SK-N-SH treated with all-trans-retinoic acid at 6 μM for 48 hours (cell line): ENCODE data around the gene STYK1.

Experiments used
- ATAC-seq: fragments of 200-7000 bp; cut with Tn5 transposase; 3 replicates; pipeline ENCODE4 v1.9.1; 2020; ENCODE audit warnings: mild to moderate bottlenecking, moderate library complexity
- ARNTL ChIP-seq: fragments of 450-650 bp; formaldehyde crosslinking; IDR thresholded peaks from 2 replicates; pipeline ENCODE4 v1.5.0; 2020; ENCODE audit warnings: low read depth, mild to moderate bottlenecking, moderate library complexity, borderline replicate concordance
- BACH2 ChIP-seq: fragments of 250-450 bp; sonication (Bioruptor Pico); IDR thresholded peaks from 2 replicates; pipeline ENCODE4 v1.9.0; 2021; ENCODE audit warnings: mild to moderate bottlenecking, borderline replicate concordance
- CSDC2 ChIP-seq: fragments of 250-450 bp; sonication (Bioruptor Pico); IDR thresholded peaks from 2 replicates; pipeline ENCODE4 v1.5.0; 2020; ENCODE audit warnings: mild to moderate bottlenecking, moderate library complexity
- ESRRG ChIP-seq: fragments of 250-450 bp; sonication (Bioruptor Pico); IDR thresholded peaks from 2 replicates; pipeline ENCODE4 v1.6.1; 2021; ENCODE audit warnings: mild to moderate bottlenecking
- GLIS3 ChIP-seq: fragments of 250-450 bp; sonication (Bioruptor Pico); IDR thresholded peaks from 2 replicates; pipeline ENCODE4 v1.5.0; 2020; ENCODE audit warnings: mild to moderate bottlenecking, moderate library complexity
- ISL1 ChIP-seq: fragments of 250-450 bp; sonication (Bioruptor Pico); IDR thresholded peaks from 2 replicates; pipeline ENCODE4 v2.1.2; 2022; ENCODE audit warnings: mild to moderate bottlenecking, moderate library complexity
- OSR1 ChIP-seq: fragments of 250-450 bp; sonication (Bioruptor Pico); IDR thresholded peaks from 2 replicates; pipeline ENCODE4 v1.8.0; 2022; ENCODE audit warnings: moderate library complexity, mild to moderate bottlenecking, inconsistent platforms
- PPARA ChIP-seq: fragments of 250-450 bp; sonication (Bioruptor Pico); IDR thresholded peaks from 2 replicates; pipeline ENCODE4 v1.5.0; 2020; ENCODE audit warnings: mild to moderate bottlenecking, borderline replicate concordance
- RARB ChIP-seq: fragments of 250-450 bp; sonication (Bioruptor Pico); IDR thresholded peaks from 2 replicates; pipeline ENCODE4 v1.8.0; 2021; ENCODE audit warnings: mild to moderate bottlenecking, moderate library complexity
- SNAI2 ChIP-seq: fragments of 250-450 bp; sonication (Bioruptor Pico); IDR thresholded peaks from 2 replicates; pipeline ENCODE4 v1.5.0; 2020; ENCODE audit warnings: mild to moderate bottlenecking, moderate library complexity
- TCF4 ChIP-seq: fragments of 250-450 bp; sonication (Bioruptor Pico); IDR thresholded peaks from 2 replicates; pipeline ENCODE4 v1.8.0; 2021; ENCODE audit warnings: mild to moderate bottlenecking, moderate library complexity, borderline replicate concordance
- TOX ChIP-seq: fragments of 250-450 bp; sonication (Bioruptor Pico); IDR thresholded peaks from 2 replicates; pipeline ENCODE4 v1.8.0; 2021; ENCODE audit warnings: mild to moderate bottlenecking, moderate library complexity, borderline replicate concordance
- ZC3H10 ChIP-seq: fragments of 250-450 bp; sonication (Bioruptor Pico); IDR thresholded peaks from 2 replicates; pipeline ENCODE4 v1.5.1; 2021; ENCODE audit warnings: mild to moderate bottlenecking, moderate library complexity
- ZFP3 ChIP-seq: fragments of 250-450 bp; sonication (Bioruptor Pico); IDR thresholded peaks from 2 replicates; pipeline ENCODE4 v1.5.0; 2020; ENCODE audit warnings: mild to moderate bottlenecking, moderate library complexity
- ZFP30 ChIP-seq: fragments of 450-650 bp; formaldehyde crosslinking; IDR thresholded peaks from 2 replicates; pipeline ENCODE4 v1.5.0; 2022; ENCODE audit warnings: mild to moderate bottlenecking, moderate library complexity
- ZNF565 ChIP-seq: fragments of 450-650 bp; formaldehyde crosslinking; conservative IDR thresholded peaks from 2 replicates; pipeline ENCODE4 v1.5.0; 2020; ENCODE audit warnings: low read depth, mild to moderate bottlenecking, moderate library complexity
- ZNF70 ChIP-seq: fragments of 450-650 bp; formaldehyde crosslinking; IDR thresholded peaks from 2 replicates; pipeline ENCODE4 v1.5.0; 2020; ENCODE audit warnings: mild to moderate bottlenecking, moderate library complexity
- ZNF8 ChIP-seq: fragments of 450-650 bp; formaldehyde crosslinking; IDR thresholded peaks from 2 replicates; pipeline ENCODE4 v1.5.0; 2020; ENCODE audit warnings: mild to moderate bottlenecking, moderate library complexity
- TF ChIP-seq, protein P1 (sequence below): fragments of 250-450 bp; sonication (Bioruptor Pico); IDR thresholded peaks from 2 replicates; pipeline ENCODE4 v1.8.0; 2021; ENCODE audit warnings: low read depth, mild to moderate bottlenecking, moderate library complexity, borderline replicate concordance
- TF ChIP-seq, protein P2 (sequence below): fragments of 250-450 bp; sonication (Bioruptor Pico); IDR thresholded peaks from 2 replicates; pipeline ENCODE4 v1.5.1; 2021; ENCODE audit warnings: mild to moderate bottlenecking, moderate library complexity
- TF ChIP-seq, protein P3 (sequence below): fragments of 250-450 bp; sonication (Bioruptor Pico); IDR thresholded peaks from 2 replicates; pipeline ENCODE4 v1.8.0; 2020; ENCODE audit warnings: mild to moderate bottlenecking, moderate library complexity, borderline replicate concordance
- TF ChIP-seq, protein P4 (sequence below): fragments of 250-450 bp; sonication (Bioruptor Pico); IDR thresholded peaks from 2 replicates; pipeline ENCODE4 v1.5.0; 2020; ENCODE audit warnings: mild to moderate bottlenecking, moderate library complexity
- TF ChIP-seq, protein P5 (sequence below): fragments of 250-450 bp; sonication (Bioruptor Pico); IDR thresholded peaks from 2 replicates; pipeline ENCODE4 v1.5.1; 2020; ENCODE audit warnings: low read depth, mild to moderate bottlenecking, moderate library complexity

Gene STYK1

DNA sequence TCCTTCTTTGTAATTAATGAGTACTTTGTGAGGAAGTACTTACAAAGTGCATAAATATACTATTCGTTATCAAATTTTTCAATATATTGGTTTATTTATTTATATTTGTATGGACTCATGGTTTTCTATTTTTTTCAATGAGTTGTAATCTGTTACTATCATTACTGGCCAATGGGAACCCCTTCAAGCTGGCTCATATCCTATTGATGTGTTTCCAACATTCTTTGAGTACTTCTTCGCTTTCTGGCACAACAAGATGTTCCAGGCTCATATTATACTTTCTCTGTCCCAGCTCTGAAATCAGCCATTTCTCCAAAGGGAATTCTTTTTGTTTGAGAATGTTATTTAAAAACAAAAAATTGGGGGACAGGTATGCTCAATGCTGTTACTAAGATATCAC is 31.8 kb upstream of the STYK1 start:
- ATAC-seq = no peak
- TF ChIP-seq, protein P1, sequence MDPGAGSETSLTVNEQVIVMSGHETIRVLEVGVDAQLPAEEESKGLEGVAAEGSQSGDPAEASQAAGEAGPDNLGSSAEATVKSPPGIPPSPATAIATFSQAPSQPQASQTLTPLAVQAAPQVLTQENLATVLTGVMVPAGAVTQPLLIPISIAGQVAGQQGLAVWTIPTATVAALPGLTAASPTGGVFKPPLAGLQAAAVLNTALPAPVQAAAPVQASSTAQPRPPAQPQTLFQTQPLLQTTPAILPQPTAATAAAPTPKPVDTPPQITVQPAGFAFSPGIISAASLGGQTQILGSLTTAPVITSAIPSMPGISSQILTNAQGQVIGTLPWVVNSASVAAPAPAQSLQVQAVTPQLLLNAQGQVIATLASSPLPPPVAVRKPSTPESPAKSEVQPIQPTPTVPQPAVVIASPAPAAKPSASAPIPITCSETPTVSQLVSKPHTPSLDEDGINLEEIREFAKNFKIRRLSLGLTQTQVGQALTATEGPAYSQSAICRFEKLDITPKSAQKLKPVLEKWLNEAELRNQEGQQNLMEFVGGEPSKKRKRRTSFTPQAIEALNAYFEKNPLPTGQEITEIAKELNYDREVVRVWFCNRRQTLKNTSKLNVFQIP = no peak
- TF ChIP-seq BACH2 (CRISPR knock-in tag) (no peak), SNAI2 (CRISPR knock-in tag) (no peak), GLIS3 (no peak), ZFP3 (CRISPR knock-in tag) (no peak), TCF4 (CRISPR knock-in tag) (no peak), ISL1 (CRISPR knock-in tag) (no peak), ZNF70 (CRISPR knock-in tag) (no peak), TOX (CRISPR knock-in tag) (no peak), ESRRG (CRISPR knock-in tag) (no peak), OSR1 (CRISPR knock-in tag) (no peak), CSDC2 (CRISPR knock-in tag) (no peak)
- TF ChIP-seq, protein P2, sequence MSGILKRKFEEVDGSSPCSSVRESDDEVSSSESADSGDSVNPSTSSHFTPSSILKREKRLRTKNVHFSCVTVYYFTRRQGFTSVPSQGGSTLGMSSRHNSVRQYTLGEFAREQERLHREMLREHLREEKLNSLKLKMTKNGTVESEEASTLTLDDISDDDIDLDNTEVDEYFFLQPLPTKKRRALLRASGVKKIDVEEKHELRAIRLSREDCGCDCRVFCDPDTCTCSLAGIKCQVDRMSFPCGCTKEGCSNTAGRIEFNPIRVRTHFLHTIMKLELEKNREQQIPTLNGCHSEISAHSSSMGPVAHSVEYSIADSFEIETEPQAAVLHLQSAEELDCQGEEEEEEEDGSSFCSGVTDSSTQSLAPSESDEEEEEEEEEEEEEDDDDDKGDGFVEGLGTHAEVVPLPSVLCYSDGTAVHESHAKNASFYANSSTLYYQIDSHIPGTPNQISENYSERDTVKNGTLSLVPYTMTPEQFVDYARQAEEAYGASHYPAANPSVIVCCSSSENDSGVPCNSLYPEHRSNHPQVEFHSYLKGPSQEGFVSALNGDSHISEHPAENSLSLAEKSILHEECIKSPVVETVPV (CRISPR knock-in tag) = no peak
- TF ChIP-seq, protein P3, sequence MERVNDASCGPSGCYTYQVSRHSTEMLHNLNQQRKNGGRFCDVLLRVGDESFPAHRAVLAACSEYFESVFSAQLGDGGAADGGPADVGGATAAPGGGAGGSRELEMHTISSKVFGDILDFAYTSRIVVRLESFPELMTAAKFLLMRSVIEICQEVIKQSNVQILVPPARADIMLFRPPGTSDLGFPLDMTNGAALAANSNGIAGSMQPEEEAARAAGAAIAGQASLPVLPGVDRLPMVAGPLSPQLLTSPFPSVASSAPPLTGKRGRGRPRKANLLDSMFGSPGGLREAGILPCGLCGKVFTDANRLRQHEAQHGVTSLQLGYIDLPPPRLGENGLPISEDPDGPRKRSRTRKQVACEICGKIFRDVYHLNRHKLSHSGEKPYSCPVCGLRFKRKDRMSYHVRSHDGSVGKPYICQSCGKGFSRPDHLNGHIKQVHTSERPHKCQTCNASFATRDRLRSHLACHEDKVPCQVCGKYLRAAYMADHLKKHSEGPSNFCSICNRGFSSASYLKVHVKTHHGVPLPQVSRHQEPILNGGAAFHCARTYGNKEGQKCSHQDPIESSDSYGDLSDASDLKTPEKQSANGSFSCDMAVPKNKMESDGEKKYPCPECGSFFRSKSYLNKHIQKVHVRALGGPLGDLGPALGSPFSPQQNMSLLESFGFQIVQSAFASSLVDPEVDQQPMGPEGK (CRISPR knock-in tag) = no peak
- TF ChIP-seq, protein P4, sequence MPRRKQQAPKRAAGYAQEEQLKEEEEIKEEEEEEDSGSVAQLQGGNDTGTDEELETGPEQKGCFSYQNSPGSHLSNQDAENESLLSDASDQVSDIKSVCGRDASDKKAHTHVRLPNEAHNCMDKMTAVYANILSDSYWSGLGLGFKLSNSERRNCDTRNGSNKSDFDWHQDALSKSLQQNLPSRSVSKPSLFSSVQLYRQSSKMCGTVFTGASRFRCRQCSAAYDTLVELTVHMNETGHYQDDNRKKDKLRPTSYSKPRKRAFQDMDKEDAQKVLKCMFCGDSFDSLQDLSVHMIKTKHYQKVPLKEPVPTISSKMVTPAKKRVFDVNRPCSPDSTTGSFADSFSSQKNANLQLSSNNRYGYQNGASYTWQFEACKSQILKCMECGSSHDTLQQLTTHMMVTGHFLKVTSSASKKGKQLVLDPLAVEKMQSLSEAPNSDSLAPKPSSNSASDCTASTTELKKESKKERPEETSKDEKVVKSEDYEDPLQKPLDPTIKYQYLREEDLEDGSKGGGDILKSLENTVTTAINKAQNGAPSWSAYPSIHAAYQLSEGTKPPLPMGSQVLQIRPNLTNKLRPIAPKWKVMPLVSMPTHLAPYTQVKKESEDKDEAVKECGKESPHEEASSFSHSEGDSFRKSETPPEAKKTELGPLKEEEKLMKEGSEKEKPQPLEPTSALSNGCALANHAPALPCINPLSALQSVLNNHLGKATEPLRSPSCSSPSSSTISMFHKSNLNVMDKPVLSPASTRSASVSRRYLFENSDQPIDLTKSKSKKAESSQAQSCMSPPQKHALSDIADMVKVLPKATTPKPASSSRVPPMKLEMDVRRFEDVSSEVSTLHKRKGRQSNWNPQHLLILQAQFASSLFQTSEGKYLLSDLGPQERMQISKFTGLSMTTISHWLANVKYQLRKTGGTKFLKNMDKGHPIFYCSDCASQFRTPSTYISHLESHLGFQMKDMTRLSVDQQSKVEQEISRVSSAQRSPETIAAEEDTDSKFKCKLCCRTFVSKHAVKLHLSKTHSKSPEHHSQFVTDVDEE (CRISPR knock-in tag) = no peak

DNA sequence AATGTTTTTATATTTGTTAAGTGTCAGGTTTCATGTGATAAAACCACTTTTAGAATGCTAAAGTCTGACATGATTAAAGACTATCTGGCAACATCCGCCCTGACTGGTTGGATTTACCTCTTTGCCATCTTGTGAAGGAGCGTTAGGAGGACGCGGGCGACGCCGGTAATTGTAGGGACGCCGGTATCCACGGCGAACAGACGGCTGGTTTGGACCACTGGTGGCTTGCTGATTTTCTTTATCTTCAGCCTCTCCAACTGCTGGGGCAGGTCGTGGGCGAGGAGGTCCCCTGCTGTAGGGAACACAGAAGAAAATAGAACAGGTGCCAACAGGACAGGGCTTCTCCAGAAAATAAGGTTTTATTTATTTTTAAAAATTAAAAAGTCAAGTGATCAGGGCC is 28.0 kb upstream of the STYK1 start:
- TF ChIP-seq ZNF8 (CRISPR knock-in tag) = no peak
- TF ChIP-seq, protein P2 (CRISPR knock-in tag) = no peak
- no peak for TF ChIP-seq ZNF70 (CRISPR knock-in tag)
- TF ChIP-seq CSDC2 (CRISPR knock-in tag) = no peak
- no peak for TF ChIP-seq BACH2 (CRISPR knock-in tag)
- TF ChIP-seq, protein P1 = no peak
- no peak for TF ChIP-seq RARB (CRISPR knock-in tag)
- TF ChIP-seq ESRRG (CRISPR knock-in tag) = no peak
- no peak for TF ChIP-seq ZC3H10 (CRISPR knock-in tag)
- no peak for TF ChIP-seq ZNF565 (CRISPR knock-in tag)
- no peak for TF ChIP-seq ARNTL
- no peak for TF ChIP-seq ZFP30 (CRISPR knock-in tag)
- TF ChIP-seq PPARA (CRISPR knock-in tag) = no peak
- TF ChIP-seq TCF4 (CRISPR knock-in tag) = no peak
- TF ChIP-seq, protein P5, sequence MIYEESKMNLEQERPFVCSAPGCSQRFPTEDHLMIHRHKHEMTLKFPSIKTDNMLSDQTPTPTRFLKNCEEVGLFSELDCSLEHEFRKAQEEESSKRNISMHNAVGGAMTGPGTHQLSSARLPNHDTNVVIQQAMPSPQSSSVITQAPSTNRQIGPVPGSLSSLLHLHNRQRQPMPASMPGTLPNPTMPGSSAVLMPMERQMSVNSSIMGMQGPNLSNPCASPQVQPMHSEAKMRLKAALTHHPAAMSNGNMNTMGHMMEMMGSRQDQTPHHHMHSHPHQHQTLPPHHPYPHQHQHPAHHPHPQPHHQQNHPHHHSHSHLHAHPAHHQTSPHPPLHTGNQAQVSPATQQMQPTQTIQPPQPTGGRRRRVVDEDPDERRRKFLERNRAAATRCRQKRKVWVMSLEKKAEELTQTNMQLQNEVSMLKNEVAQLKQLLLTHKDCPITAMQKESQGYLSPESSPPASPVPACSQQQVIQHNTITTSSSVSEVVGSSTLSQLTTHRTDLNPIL = no peak
- no peak for ATAC-seq
